T-helper 1 cell treated with Interleukin-12 subunit alpha and Interleukin-12 subunit beta and Interleukin-4 antibody, amounts not matched to agents 30 ng/mL and 1 ng/mL, for 36 hours (primary cell): ENCODE data around the gene DNPEP. TPM values are rescaled to one million over a fixed set of nuclear protein-coding genes. Genes with fewer than 3 reads are reported as not detected.
"Not testable (repeated sequence)": the region's sequence is repeated elsewhere in the genome, so short reads cannot be mapped to it uniquely, and the experiment has no call there.

Source experiments
- intact Hi-C: fragments of 100-400 bp; cut with micrococcal nuclease; formaldehyde crosslinking; loops from one replicate; pipeline ENCODE4 v1.15.1; 2024
- total RNA-seq: library from RNA; stranded (reverse); gene quantifications from 2 replicates; pipeline ENCODE4 v1.2.3, GENCODE V29; 2022

Gene DNPEP
- total RNA-seq, 1 donor from 2014 or later: 81.0 TPM

- intact Hi-C loops: no loop called here
Measured at GRCh38 chr2:219419331-219420197, 31.9 kb upstream of the DNPEP start.

GRCh38 chr2:219419012-219419324, 31.3 kb upstream of the DNPEP start:
- intact Hi-C loops: no loop called here

GRCh38 chr2:219418155-219419011, 30.7 kb upstream of the DNPEP start, which contains the start of gene DES:
DES (plus strand) TSS chr2:219418377; CDS start chr2:219418463, 86 bp downstream.
- intact Hi-C loops: no loop called here

- intact Hi-C loops: no loop called here
Measured at GRCh38 chr2:219417374-219417773, 29.7 kb upstream of the DNPEP start.

GRCh38 chr2:219416938-219417337, 29.2 kb upstream of the DNPEP start:
- intact Hi-C loops: no loop called here

- intact Hi-C loops: no loop called here
Measured at GRCh38 chr2:219416235-219416602, 28.5 kb upstream of the DNPEP start.

- intact Hi-C loops: no loop called here
Measured at GRCh38 chr2:219415580-219416234, 28.0 kb upstream of the DNPEP start.

- intact Hi-C loops: no loop called here
Measured at GRCh38 chr2:219414857-219415256, 27.1 kb upstream of the DNPEP start.

GRCh38 chr2:219410390-219410789, 22.7 kb upstream of the DNPEP start:
- intact Hi-C loops: no loop called here

- intact Hi-C loops: no loop called here
Measured at GRCh38 chr2:219409619-219410018, 21.9 kb upstream of the DNPEP start.

- intact Hi-C loops: no loop called here
Measured at GRCh38 chr2:219408631-219409030, 20.9 kb upstream of the DNPEP start.

GRCh38 chr2:219408204-219408603, 20.5 kb upstream of the DNPEP start:
- intact Hi-C loops: no loop called here

GRCh38 chr2:219407343-219407742, 19.6 kb upstream of the DNPEP start:
- intact Hi-C loops: not testable (repeated sequence)

GRCh38 chr2:219406861-219407230, 19.1 kb upstream of the DNPEP start:
- intact Hi-C loops: no loop called here

- intact Hi-C loops: no loop called here
Measured at GRCh38 chr2:219405958-219406860, 18.5 kb upstream of the DNPEP start.

- intact Hi-C loops: no loop called here
Measured at GRCh38 chr2:219405451-219405850, 17.7 kb upstream of the DNPEP start.

GRCh38 chr2:219404954-219405353, 17.2 kb upstream of the DNPEP start:
- intact Hi-C loops: no loop called here

GRCh38 chr2:219404291-219404910, 16.7 kb upstream of the DNPEP start:
- intact Hi-C loops: no loop called here

GRCh38 chr2:219403861-219404260, 16.1 kb upstream of the DNPEP start:
- intact Hi-C loops: loop anchor here (1.0 kb wide), 4 partner anchors 30 to 238 kb away; partner anchors contain the start of gene SPEG
